GM19351 (cell line): ENCODE results near the gene LCN12.

Experiments
- ATAC-seq: cut with Tn5 transposase; IDR thresholded peaks from one replicate; pipeline ENCODE4 v1.9.1; 2021; ENCODE audit warnings: mild to moderate bottlenecking, moderate library complexity; ENCODE audit not compliant: unreplicated experiment

LCN12 gene

DNA sequence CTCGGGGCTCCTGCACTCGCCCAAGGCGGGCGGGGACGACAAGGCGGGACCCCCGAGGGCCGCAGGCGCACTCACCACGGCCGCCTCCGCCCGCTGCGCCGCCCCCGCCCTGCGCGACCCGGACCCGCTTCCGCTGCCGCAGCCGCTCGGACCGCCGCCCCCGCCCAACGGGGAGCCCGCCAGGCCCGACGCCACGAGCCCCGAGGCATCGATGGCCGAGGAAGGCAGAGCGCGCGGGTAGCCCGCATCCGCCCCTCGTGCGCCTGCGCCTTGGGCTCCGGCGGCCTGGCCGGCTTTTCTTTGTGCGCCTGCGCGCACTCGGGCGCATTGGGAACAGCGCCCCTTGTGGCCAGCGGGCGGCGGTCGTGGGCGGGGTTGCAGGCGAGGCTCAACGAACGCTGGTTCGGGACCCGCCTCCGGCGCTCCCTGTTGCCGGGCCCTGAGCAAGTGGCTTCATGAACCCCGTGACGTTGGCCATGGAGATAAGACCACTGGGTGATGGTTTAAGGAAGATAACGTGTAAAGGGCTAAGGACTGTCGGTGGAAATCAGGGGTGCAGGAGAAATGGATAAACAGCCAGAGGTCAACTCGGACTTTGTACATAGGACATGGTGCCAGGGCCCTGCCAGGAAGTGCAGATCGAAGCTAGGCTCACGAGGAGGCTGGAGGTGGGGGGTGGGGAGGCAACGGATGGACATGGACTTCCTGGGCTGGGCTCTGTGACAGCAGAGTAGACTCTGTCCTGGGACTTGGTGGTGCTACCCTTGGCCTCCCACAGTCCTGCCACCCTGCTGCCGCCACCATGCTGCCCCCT, 7.3 kb upstream of the LCN12 start, which contains the start of the genes C8G and FBXW5:
Gene C8G (plus strand): TSS at position 725 of the 814 bp plus-strand sequence. CDS start 78 bp downstream, at position 803.
Gene FBXW5 (minus strand): TSS at position 220 of the 814 bp plus-strand sequence. CDS start 655 bp downstream, outside the sequence.
- peak; percentile 75 for ATAC-seq

DNA sequence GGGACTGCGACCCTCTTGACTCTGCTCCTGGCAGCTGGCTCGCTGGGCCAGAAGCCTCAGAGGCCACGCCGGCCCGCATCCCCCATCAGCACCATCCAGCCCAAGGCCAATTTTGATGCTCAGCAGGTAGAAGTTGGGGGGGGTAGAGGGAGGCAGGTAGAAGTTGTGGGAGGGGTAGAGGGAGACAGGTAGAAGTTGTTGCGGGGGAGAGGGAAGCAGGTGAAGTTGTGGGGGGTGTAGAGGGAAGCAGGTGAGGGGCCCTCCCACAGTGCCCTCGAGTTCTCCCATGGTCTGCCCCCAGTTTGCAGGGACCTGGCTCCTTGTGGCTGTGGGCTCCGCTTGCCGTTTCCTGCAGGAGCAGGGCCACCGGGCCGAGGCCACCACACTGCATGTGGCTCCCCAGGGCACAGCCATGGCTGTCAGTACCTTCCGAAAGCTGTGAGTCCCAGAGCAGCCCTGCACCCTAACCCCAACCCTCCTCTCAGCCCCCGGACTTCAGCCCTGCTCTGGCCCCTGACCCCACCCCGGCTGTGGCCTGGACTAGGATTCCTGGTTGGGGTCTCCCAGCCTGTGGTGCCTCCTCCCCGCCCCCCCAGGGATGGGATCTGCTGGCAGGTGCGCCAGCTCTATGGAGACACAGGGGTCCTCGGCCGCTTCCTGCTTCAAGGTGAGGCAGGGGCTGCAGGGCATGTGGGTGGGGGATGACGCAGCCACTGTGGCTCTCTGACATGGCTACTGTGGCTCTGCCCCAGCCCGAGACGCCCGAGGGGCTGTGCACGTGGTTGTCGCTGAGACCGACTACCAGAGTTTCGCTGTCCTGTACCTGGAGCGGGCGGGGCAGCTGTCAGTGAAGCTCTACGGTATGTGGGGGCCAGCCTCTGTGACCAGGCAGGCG, 6.5 kb upstream of the LCN12 start:
- no peak for ATAC-seq

DNA sequence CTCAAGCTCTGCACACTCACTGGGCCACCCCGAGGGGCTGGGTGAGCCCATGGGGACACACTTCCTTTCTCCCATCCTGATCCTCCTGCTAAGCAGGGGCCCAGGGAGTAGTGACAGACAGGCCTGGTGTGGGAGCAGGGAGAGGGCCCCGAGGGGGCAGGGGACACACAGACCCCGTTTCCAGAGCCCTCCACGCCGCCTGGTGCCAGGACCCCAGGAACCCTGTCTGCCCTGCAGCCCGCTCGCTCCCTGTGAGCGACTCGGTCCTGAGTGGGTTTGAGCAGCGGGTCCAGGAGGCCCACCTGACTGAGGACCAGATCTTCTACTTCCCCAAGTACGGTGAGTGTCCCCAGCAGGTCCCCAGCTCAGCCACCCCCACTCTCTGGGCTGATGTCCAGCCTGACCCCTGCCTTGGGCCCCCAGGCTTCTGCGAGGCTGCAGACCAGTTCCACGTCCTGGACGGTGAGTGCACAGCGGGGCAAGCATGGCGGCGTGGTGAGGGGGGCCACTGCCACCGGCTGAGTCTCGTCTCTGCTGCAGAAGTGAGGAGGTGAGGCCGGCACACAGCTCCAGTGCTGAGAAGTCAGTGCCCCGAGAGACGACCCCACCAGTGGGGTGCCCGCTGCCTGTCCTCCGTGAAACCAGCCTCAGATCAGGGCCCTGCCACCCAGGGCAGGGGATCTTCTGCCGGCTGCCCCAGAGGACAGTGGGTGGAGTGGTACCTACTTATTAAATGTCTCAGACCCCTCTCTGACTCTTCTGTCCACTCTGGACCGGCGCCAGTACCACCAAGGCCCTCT, 5.6 kb upstream of the LCN12 start:
- no peak for ATAC-seq

DNA sequence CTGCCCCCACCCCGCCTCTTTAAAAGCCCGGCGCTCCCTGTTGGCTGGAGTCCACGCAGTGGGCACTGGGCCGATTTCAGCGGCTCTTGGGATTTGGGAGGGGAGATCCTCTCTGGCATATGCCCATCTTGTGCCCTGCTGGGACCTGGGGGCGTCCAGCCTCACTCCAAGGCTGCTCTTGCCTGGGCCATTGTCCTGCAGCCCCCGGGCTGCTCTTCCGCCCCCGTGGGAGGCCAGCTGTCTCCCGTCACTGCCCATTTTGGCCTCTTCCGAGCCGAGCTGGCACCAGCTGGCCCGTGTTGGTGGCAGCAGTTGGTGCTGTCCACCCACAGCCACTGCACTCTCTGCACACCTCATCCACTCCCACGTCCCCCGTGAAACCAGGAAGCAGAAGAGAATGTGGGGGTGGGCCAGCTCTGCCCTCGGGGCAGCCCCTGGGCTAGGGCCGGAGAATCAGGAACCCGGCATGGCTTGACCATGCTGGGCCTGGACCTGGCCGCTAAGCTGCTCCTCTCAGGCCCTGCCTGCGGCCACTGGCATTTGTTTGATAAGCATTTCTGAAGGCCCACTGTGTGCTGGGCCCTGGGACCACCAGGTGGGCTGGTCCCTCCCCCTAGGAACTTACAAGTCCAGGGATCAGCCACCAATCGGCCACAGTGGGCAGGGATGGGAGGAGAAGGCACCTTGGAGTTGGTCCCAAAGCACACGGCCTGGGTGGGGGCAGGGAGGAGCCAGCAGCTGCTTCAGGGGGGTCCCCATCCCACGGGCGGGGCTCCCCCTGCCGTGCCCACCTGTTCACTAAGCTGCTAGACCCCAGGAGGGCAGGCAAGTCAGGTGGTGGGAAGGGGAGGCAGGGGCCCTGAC, 4.8 kb upstream of the LCN12 start:
- ATAC-seq = no peak

DNA sequence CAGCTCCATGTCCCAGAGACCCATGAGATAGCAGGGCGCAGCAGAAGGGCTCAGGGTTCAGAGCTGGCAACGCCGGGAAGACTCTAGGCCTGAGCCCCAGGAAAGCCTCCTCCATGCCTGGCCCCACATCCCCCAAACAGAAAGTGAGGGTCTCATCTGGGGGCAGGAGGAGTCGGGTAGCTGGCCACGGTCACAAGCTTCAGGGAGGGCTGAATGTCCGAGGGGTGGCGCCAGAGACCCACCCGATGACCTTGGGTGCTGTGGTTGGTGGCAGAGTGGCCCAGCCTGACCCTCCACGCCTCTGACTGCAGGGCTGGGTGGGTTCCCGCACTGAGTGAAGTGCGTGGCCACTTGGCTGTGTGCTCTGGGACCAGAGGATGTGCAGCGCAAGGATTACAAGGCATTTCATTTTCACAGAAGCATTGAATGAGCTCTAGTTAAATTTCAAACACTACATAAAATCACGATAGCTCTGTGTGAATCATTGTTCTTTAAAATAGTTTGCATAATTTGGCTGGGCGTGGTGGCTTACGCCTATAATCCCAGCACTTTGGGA, 4.0 kb upstream of the LCN12 start:
- ATAC-seq = no peak

DNA sequence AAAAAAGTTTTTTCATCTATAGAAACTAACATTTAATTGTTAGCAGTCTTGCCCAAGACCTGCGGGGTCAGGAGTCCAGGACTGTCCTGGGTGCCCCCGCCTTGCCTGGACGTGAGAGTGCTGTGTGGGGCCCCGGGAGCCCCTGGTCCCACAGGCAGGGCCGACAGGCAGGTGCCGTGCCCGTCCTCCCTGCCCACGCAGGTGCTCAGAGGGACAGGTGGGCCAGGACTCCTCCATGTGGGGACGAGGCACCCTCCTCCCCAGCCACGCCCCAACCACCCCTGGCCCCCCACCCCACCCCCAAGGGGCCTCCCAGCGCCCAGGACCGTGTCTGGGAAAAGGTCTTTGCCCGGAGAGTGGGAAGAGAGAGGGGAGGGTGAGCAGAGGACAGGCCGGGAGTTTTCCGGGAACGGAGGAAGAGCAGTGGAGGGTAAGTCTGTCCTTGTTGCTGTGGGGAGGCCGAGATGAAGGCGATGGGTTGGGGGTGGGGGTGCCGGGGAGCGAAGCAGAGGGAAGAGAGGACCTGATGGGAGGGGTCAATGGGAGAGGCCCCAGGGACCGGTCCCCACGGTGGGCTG, 2.7 kb upstream of the LCN12 start:
- ATAC-seq = no peak

DNA sequence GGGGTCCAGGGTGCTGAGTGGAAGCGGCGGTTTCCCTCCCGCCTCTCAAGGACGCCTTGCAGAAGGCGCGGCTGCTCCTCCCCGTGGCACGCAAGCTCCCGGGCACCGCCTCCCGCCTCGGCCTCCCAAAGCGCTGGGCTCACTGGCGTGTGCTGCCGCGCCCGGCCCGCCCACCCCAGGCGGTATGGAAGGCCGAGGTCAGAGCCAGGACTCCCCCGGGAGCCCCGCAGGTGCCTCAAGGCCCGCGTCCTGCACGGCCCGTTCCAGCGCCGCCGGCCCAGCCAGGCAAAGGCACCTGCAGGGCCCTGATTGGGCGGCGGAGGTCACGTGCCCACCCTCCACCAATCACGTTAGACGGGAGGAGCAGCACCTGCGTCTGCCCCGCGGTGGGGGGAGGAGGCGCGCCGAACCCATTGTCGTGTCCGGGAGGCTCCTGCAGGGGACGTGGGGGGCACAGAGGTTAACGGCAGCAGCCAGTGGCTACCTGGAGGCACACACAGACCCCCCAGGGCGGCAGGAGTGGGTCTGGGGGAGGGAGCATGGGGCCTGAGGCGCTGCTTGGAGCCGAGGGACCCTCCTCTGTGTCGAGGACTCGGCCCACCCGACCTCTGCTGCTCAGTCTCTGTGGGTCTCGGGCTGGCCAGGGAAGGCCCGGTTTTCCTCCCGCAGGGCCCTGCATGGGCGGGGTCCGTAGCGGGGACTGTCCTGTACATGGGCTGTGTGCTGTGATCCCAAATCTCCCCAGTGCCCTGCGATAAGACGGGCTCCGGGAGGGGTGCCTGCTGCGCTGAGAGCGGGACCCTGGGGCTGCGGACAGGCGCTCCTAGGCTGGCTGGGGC, 2.0 kb upstream of the LCN12 start:
- ATAC-seq = peak; percentile 90

DNA sequence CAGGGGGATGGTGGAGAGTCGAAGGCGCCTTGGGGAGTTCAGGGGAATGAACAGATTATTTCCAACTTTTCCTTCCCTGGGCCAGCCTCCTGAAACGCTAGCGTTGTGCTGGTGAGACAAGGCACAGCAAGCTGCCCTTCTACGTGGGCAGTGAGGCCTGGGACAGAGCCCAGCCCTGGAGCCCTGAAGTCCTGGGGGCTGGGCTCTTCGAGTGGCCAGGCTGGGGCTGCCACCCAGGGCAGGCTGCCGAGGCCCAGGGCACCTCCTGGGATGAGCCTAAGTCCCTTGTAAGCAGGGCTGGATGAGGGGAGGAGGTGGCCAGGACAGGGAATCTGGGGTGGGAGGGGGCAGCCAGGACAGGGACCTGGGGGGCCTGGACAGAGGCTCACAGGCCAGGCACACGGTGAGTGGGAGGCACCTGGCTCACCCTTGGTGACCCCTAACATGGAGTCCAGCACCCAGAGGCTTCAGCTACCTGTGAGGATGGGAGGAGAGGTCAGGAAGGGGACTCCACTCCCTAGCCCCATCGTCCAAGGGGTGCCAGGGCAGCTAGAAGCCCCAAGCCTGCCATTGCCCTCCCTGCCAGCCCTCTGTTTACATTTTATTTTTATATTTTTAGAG, 1.3 kb upstream of the LCN12 start:
- ATAC-seq = no peak

DNA sequence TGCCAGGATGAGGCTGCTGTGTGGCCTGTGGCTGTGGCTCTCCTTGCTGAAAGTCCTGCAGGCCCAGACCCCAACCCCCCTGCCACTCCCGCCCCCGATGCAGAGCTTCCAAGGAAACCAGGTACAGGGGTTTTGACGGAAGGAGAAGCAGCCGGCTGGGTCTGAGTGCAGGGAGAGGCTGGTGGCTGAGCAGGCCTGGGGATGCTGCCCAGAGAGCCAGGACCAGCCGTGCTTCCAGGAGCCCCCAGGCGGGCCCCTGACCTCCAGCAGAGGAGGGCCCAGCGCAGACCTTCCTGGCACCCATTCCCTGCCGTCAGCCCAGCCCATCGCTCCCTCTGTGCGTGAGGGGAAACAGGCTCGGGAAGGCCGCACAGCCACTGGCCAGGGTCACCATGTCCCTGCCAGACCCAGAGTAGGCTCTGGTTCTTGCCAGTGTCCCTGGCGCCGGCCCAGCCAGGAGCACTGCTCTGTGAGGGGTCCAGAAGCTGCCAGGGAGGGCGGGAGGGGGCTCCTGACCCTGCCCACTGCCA, 313 bp downstream of the LCN12 start:
- ATAC-seq = no peak

DNA sequence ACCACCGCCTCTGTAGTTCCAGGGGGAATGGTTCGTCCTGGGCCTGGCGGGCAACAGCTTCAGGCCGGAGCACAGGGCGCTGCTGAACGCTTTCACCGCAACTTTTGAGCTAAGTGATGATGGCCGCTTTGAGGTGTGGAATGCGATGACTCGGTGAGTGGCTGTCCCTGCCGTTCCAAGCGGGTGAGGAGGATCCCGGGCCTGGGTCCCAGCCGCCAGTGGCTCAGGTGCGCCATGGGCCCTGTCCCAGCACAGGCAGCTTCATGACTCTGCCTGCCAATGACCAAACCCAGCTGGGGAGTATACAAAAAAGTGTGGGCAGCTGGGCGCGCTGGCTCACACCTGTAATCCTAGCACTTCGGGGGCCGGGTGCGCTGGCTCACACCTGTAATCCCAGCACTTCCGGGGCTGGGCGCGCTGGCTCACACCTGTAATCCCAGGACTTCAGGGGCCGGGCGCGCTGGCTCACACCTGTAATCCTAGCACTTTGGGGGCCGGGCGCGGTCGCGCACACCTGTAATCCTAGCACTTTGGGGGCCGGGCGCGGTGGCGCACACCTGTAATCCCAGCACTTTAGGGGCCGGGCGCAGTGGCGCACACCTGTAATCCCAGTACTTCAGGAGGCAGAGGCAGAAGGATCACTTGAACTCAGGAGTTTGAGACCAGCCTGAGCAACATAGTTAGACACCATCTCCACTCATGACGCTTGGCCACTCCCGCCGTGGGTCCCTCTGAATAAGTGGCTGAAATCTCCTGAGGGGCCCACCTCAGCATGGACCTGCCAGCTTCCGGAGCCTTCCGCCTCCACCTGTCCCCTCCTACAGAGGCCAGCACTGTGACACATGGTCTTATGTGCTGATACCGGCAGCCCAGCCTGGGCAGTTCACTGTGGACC, 1.1 kb downstream of the LCN12 start:
- no peak for ATAC-seq

DNA sequence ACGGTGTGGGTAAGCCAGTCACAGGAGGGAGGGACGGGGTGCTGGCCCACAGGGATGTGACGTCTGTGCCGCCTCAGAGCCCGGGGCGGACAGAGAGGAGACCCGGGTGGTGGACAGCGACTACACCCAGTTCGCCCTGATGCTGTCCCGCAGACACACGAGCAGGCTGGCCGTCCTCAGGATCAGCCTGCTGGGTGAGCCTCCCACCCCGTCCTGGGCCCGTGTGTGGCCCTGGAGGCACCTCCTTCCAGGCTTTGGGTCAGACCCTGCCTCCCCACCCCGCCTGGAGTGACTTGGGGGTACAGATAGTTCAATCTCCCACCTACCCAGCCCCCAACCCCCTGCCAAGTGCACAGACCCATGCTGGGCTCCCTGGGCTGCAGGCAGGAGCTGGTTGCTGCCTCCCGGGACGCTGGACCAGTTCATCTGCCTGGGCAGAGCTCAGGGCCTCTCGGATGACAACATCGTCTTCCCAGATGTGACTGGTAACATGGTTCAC, 1.7 kb downstream of the LCN12 start:
- no peak for ATAC-seq

DNA sequence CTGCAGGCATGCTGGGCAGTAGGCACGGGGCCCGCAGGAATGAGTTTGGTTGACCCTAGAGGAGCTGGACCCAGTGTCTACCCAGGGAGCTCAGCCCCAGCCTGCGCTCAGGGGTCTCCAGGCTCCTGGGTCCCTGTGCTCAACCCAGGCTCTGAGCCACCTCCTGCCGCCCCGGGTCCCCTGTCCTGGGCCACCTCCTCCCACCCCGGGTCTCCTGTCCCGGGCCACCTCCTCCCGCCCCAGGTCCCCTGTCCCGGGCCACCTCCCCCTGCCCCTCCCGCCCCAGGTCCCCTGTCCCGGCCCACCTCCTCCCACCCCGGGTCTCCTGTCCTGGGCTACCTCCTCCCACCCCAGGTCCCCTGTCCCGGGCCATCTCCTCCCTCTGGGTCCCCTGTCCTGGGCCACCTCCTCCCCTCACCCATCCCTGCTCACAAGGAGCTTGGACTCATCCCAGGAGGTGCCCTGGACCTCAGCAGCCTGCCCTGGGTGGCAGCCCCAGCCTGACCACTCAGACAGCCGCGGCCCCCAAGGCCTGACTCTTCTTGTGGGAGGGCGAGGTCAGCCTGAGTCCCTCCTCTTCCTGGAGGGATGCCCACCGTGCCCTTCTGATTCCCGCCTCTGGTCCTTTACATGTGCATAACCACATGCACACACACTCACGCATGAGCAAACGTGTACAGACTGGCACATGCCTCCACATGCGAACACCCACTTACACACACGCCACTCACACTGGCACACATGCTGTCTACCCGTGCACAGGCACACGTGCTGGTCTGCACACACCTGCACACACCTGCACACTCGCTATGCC, 2.4 kb downstream of the LCN12 start:
- no peak for ATAC-seq

DNA sequence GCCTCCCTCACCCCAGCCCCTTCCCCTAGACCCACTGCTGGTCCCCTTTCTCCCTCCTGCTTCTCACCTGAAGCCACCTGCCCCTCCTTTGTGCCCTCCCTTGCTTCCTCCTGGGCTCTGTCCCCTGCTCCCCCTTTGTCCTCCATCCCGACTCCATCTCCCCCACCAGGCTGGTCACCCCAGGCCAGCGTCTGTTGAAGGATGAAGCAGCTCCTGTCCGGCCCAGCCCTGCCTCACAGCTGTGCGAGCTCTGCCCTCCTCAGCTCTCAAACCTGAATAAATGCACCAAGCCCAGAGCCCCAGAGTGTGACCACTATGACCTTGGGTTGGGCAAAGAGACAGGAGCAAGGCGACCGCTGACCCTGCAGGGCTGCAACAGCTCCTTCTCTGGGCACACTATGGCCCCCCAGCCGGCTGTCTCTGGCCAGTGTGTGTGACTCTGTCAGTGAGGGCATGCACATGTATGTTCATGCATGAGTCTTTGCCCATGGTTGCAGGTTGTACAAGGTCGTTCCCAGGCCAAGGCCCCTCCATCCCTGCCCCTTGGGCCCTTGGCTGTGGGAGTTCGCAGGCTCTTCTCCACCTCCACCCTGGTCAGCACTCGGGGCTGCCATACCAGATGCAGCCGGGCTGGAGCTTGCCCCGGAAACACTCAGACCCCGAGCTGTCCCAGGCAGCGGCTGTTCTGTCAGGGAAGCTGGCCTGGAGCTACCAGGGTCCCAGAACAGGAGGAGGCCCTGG, 3.3 kb downstream of the LCN12 start:
- ATAC-seq = no peak

DNA sequence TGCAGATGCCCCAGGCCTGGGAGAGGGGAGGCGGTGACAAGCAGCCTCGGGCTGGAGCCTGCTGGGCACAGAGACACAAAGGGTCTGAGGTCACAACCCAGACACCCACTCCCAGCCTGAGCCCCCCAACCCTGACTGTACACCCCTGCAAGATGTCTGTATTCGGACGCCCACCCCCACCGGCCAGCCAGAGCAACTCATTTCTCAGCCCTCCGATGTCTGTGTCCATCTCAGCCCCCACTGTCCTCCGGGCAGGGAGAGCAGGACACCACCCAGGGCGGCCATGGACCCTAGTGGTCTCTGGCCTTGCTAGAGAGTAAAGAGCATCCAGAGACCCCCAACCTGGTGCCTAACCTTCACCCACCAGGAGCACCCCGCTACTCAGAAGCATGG, 3.9 kb downstream of the LCN12 start:
- ATAC-seq = no peak

DNA sequence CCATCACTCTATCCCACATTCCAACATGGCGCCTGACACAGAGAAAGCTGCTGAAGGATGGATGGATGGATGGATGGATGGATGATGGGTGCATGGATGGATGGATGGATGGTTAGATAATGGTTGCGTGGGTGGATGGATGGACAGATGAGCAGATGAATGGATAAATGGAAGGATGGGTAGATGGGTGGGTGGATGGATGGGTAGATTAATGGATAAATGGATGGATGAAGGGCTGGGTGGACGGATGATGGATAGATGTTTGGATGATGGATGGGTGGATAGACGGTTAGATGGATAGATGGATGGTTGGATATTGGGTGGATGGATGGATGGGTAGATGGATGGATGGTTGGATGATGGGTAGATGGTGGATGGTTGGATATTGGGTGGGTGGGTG, 4.5 kb downstream of the LCN12 start:
- ATAC-seq = no peak
